K562 (cell line): Measurements from ENCODE around the gene CDIPT. TPM values are rescaled to one million over a fixed set of nuclear protein-coding genes. Genes with fewer than 3 reads are reported as not detected.

ENCODE experiments used
- ATAC-seq: fragments of 200-7000 bp; cut with Tn5 transposase; 3 replicates; pipeline ENCODE4 v1.9.1; 2020; ENCODE audit warnings: moderate library complexity
- BruUV-seq: library from RNA; stranded (reverse); fragments of 400-500 nt; replicated peaks from 2 replicates; lab custom pipeline; 2021; lab: Mats Ljungman, UMichigan
- CTCF ChIA-PET: fragments of 300-600 bp; formaldehyde crosslinking; extraction: SDS; loops from one replicate; lab custom pipeline; 2021; ENCODE audit warnings: low intra/inter-chr PET ratio; lab: Yijun Ruan, JAX
- POLR2A ChIA-PET: fragments of 300-600, 350-650 bp; sonication (Branson Sonifier 250); formaldehyde crosslinking; extraction: SDS; loops from one replicate; lab custom pipeline; 2021; ENCODE audit warnings: antibody characterized with exemption, inconsistent platforms; lab: Yijun Ruan, JAX
- DNase-seq, 4 experiments: peaks; one replicate each; pipeline versions ENCODE4 v3.0.0 to v3.0.0-alpha.2; 2011 to 2018; ENCODE audit warnings: low spot score in 3 of 4, mixed read lengths in 3 of 4; ENCODE audit errors: extremely low read depth in 1 of 4
- FAIRE-seq: peaks from 2 replicates; lab custom pipeline; 2011; peaks lifted over from hg19 to GRCh38; lab: Jason Lieb, UNC
- H2AFZ ChIP-seq: 2 replicates; pipeline ENCODE4 v1.6.0; 2011; ENCODE audit warnings: low read depth, low read length, control low read depth, inconsistent platforms
- H3K27ac ChIP-seq: fragments of 200-600 bp; 3 replicates; pipeline ENCODE4 v1.8.0; 2011; ENCODE audit warnings: low read depth, mild to moderate bottlenecking, control low read depth, inconsistent platforms, low read length, moderate library complexity, mixed read lengths; ENCODE audit errors: extremely low read depth
- H3K27me3 ChIP-seq, 2 experiments: fragments of 300-600 bp in 1 of 2; 2 replicates in 1 of 2; 3 replicates in 1 of 2; pipeline versions ENCODE4 v1.6.0 to v1.8.0; 2011; ENCODE audit warnings: inconsistent platforms in 2 of 2, low read length in 2 of 2, mild to moderate bottlenecking in 1 of 2, mixed read lengths in 1 of 2, moderate library complexity in 1 of 2; ENCODE audit not compliant: control insufficient read depth in 2 of 2, insufficient read depth in 2 of 2
- H3K36me3 ChIP-seq: fragments of 300-600 bp; 3 replicates; pipeline ENCODE4 v1.8.0; 2011; ENCODE audit warnings: mild to moderate bottlenecking, low read length, inconsistent platforms; ENCODE audit not compliant: control insufficient read depth, insufficient read depth
- H3K4me1 ChIP-seq, 2 experiments: fragments of 200-600 bp in 1 of 2; replicated peaks in 1 of 2; 2 replicates in 1 of 2; 3 replicates in 1 of 2; pipeline versions ENCODE4 v1.5.1 to v1.8.0; 2011; ENCODE audit warnings: inconsistent platforms in 2 of 2, low read length in 2 of 2, mild to moderate bottlenecking in 1 of 2, mixed read lengths in 1 of 2, moderate library complexity in 1 of 2; ENCODE audit not compliant: control insufficient read depth in 2 of 2, insufficient read depth in 2 of 2
- H3K4me2 ChIP-seq: 2 replicates; pipeline ENCODE4 v1.6.1; 2011; ENCODE audit warnings: low read length, control low read depth, inconsistent platforms, mixed read lengths; ENCODE audit not compliant: insufficient read depth
- H3K4me3 ChIP-seq: fragments of 200-600 bp; sonication (generic), shearing (Covaris generic); 2 replicates; pipeline ENCODE4 v1.5.1; 2016; ENCODE audit warnings: control low read depth, inconsistent platforms
- H3K79me2 ChIP-seq: fragments of 200-600 bp; 3 replicates; pipeline ENCODE4 v1.8.0; 2011; ENCODE audit warnings: low read length, inconsistent platforms; ENCODE audit not compliant: control insufficient read depth, insufficient read depth
- H3K9ac ChIP-seq, 2 experiments: 2 replicates each; pipeline versions ENCODE4 v1.6.0 to v1.6.1; 2011; ENCODE audit warnings: low read depth in 2 of 2, low read length in 2 of 2, control low read depth in 1 of 2, inconsistent platforms in 1 of 2, mild to moderate bottlenecking in 1 of 2, mixed read lengths in 1 of 2; ENCODE audit not compliant: insufficient read depth in 1 of 2
- H3K9me1 ChIP-seq: one replicate; pipeline ENCODE4 v1.6.0; 2011; ENCODE audit warnings: inconsistent platforms, mild to moderate bottlenecking, low read length, moderate library complexity; ENCODE audit not compliant: control insufficient read depth, insufficient read depth
- H3K9me3 ChIP-seq: replicated peaks from 2 replicates; pipeline ENCODE4 v1.5.1; 2011; ENCODE audit warnings: low read depth, low read length, inconsistent platforms; ENCODE audit not compliant: control insufficient read depth, insufficient read depth
- H4K20me1 ChIP-seq: replicated peaks from 2 replicates; pipeline ENCODE4 v1.6.1; 2011; ENCODE audit warnings: low read length, inconsistent platforms, mixed read lengths; ENCODE audit not compliant: control insufficient read depth, insufficient read depth
- ESRRA ChIP-seq: fragments of 450-650 bp; IDR thresholded peaks from 2 replicates; pipeline ENCODE4 v1.6.1; 2014; ENCODE audit warnings: low read depth, mild to moderate bottlenecking, moderate library complexity, borderline replicate concordance
- RREB1 ChIP-seq: fragments of 250-450 bp; sonication (Bioruptor Pico); IDR thresholded peaks from 2 replicates; pipeline ENCODE4 v1.4.0; 2020
- ZBED1 ChIP-seq: IDR thresholded peaks from 2 replicates; pipeline ENCODE4 v1.6.1; 2014
- WGBS: fragments of 100-300 bp; shearing (Covaris generic); methylation state at CpG from one replicate; pipeline ENCODE4 v1.1.6; 2016; ENCODE audit warnings: low coverage, mixed read lengths; ENCODE audit not compliant: insufficient coverage; ENCODE audit errors: missing lambda C conversion rate; 5-methylcytosine and 5-hydroxymethylcytosine counted together
- in situ Hi-C: fragments of 300-500 bp; cut with MboI; formaldehyde crosslinking; loops from 4 replicates; pipeline ENCODE4 v1.15.0; 2018; ENCODE audit warnings: inconsistent platforms, mixed read lengths
- intact Hi-C: fragments of 100-400 bp; cut with micrococcal nuclease; formaldehyde crosslinking; loops from 2 replicates; pipeline ENCODE4 v1.14.2; 2022
- polyA plus RNA-seq, 8 experiments: library from polyadenylated mRNA; depleted of rRNA in 4 of 8; stranded (reverse) in 5 of 8; unstranded in 3 of 8; fragments of >200 nt; fragmentation: Nextera tagmentation in 2 of 8; fragmentation: Illumina TruSeq in 1 of 8; extraction: Ambion mirVana in 2 of 8; extraction: Trizol in 1 of 8; gene quantifications; 2 replicates each; pipeline versions ENCODE4 v1.2.1 to v1.2.3, GENCODE V29; 2011 to 2014; ENCODE audit warnings: inconsistent platforms in 1 of 8, missing spikeins in 1 of 8
- total RNA-seq, 7 experiments: library from RNA; depleted of rRNA in 6 of 7; stranded (reverse); fragments of >200 nt in 6 of 7; fragmentation: Illumina TruSeq in 2 of 7; extraction: Trizol in 2 of 7; gene quantifications; 2 replicates each; pipeline versions ENCODE4 v1.2.1 to v1.2.3, GENCODE V29; 2011 to 2021; ENCODE audit warnings: low replicate concordance in 1 of 7

Gene CDIPT
- total and polyA plus RNA-seq, 9 of the 15 experiments (the other 6 are each of a cell fraction or from before 2014, with no cell fraction given): 1.3 to 37.0 (median 23.0) TPM

GRCh38 chr16:29881050-29881449 is 18.0 kb upstream of the CDIPT start:
- H3K4me3 ChIP-seq: no peak overlapping the region
- no peaks in the 10 kb centered on the region for H3K9me1 ChIP-seq
- POLR2A ChIA-PET: interaction anchor here (0.8 kb wide), 1 partner anchor 18 kb away, joined by 4 read pairs; the partner anchor contains the start of gene SEZ6L2
- H3K4me2 ChIP-seq: no peak overlapping the region
- no peak overlapping the region for H3K9ac ChIP-seq
- DNase-seq: no peak
- no peak for ATAC-seq
- H3K36me3 ChIP-seq: no peaks in the 10 kb centered on the region
- H2AFZ ChIP-seq: no peak overlapping the region
- no peaks in the 10 kb centered on the region for H3K9me3 ChIP-seq
- BruUV-seq: no TSS peak
- peak; percentile 46; the same call in 1 of the 2 replicates for TF ChIP-seq ESRRA
- TF ChIP-seq ZBED1: no peak
- TF ChIP-seq RREB1 (CRISPR knock-in tag): no peak
- TF ChIP-seq, all 486 proteins: peak for 1
- intact Hi-C loops: no loop called here
- Histone ChIP-seq H3K27me3 (peaks cover 8 to 17% of the 10 kb centered on the region in 2 experiments; a peak in 4 of 5 replicates), H3K79me2 (no peaks in the 10 kb centered on the region), H3K27ac (no peak overlapping the region), H3K4me1 (peaks cover 5 to 20% of the 10 kb centered on the region in 2 experiments; a peak in 3 of 5 replicates), H4K20me1 (no peaks in the 10 kb centered on the region)
- FAIRE-seq: no peak
- CTCF ChIA-PET: no interaction called here
- in situ Hi-C loops: no loop called here
- 18% methylated on average over 3 of the region's 3 CpGs for WGBS
